Fibroblast of mammary gland (primary cell): Measurements from ENCODE around the gene SUPT20HL2.
"Not testable (repeated sequence)": the region's sequence is repeated elsewhere in the genome, so short reads cannot be mapped to it uniquely, and the experiment has no call there.

ENCODE experiments used
- DNase-seq: peaks from one replicate; pipeline ENCODE4 v3.0.0-alpha.2; 2010; ENCODE audit warnings: low read depth
- H3K4me3 ChIP-seq: 2 replicates; pipeline ENCODE4 v1.5.1; 2011; ENCODE audit warnings: low read depth, mild to moderate bottlenecking, low read length, moderate library complexity; ENCODE audit not compliant: control insufficient read depth
- TF ChIP-seq, protein P1 (sequence below): conservative IDR thresholded peaks from 2 replicates; pipeline ENCODE4 v1.5.1; 2011; ENCODE audit warnings: low read depth, low read length, inconsistent platforms; ENCODE audit not compliant: control insufficient read depth, insufficient read depth

SUPT20HL2 gene

GRCh38 chrX:24332878-24333277, 19.0 kb upstream of the SUPT20HL2 start:
- TF ChIP-seq, protein P1, sequence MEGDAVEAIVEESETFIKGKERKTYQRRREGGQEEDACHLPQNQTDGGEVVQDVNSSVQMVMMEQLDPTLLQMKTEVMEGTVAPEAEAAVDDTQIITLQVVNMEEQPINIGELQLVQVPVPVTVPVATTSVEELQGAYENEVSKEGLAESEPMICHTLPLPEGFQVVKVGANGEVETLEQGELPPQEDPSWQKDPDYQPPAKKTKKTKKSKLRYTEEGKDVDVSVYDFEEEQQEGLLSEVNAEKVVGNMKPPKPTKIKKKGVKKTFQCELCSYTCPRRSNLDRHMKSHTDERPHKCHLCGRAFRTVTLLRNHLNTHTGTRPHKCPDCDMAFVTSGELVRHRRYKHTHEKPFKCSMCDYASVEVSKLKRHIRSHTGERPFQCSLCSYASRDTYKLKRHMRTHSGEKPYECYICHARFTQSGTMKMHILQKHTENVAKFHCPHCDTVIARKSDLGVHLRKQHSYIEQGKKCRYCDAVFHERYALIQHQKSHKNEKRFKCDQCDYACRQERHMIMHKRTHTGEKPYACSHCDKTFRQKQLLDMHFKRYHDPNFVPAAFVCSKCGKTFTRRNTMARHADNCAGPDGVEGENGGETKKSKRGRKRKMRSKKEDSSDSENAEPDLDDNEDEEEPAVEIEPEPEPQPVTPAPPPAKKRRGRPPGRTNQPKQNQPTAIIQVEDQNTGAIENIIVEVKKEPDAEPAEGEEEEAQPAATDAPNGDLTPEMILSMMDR = no peak
- DNase-seq = no peak
- H3K4me3 ChIP-seq = no peak overlapping the region

DNA sequence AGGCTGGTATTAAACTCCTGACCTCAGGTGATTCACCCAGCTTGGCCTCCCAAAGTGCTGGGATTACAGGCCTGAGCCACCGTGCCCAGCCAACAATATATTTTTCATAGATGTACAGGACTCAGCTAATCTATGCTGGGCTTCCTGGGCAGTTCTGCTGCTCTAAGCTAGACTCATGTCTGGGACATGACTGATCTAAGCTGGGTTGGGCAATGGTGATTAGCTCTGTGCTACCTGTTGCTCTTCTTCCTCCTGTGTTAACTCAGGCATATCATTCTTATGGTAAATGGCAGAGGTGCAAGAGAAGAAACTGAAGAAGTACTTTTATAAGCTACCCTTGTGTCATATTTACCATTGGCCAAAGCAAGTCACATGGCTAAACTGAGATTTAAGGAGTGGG, 11.4 kb upstream of the SUPT20HL2 start:
- DNase-seq = no peak
- TF ChIP-seq, protein P1 = no peak

GRCh38 chrX:24321741-24322395, 8.0 kb upstream of the SUPT20HL2 start:
- H3K4me3 ChIP-seq = no peak overlapping the region
- TF ChIP-seq, protein P1 = no peak
- DNase-seq = no peak

More for the DNA sequence above, 11.4 kb upstream of the SUPT20HL2 start:
- no peak overlapping the region for H3K4me3 ChIP-seq

DNA sequence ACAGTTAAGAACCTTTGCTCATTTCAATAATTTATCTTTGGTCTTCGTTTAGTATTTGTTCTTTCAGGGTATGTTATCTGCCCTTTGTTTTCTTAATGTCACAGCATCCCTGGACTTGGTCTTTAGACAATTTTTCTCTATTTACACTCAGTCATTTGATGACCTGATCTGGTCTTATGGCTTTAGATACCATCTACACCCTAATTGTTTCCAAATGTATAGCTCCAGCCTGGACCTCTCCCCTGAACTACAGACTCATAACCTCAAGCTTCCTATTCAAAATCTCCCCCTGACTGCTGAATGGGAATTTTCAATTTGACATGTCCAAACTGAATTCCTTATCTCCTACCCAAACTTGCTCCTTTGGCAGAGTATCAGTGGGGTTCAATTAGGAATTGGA, 3.7 kb upstream of the SUPT20HL2 start:
- no peak overlapping the region for H3K4me3 ChIP-seq
- no peak for DNase-seq
- TF ChIP-seq, protein P1 = no peak

DNA sequence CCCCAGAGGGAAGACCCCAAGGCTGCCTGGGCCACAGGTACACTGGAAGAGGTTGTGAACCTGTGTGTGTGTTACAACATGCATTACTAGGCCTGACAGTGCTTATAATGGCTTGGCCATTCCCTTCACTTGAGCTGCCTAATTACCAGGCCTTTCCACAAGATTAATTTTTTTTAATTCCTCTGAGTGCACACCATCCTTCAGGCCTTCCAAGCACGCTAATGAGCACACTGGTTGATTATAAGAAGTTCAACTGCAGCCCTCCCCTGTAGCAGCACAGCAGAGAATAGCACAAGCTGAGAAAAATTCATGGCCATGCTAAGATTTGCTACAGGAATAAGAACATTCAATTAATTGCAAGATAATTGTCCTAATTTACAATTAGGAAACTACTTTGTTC, 2.2 kb upstream of the SUPT20HL2 start:
- DNase-seq = no peak
- no peak overlapping the region for H3K4me3 ChIP-seq
- TF ChIP-seq, protein P1 = no peak

- not testable (repeated sequence) for DNase-seq, H3K4me3 ChIP-seq
Observed at GRCh38 chrX:24312249-24312607, 1.6 kb downstream of the SUPT20HL2 start.

GRCh38 chrX:24311507-24312248, 2.2 kb downstream of the SUPT20HL2 start:
- H3K4me3 ChIP-seq, DNase-seq: not testable (repeated sequence)

DNA sequence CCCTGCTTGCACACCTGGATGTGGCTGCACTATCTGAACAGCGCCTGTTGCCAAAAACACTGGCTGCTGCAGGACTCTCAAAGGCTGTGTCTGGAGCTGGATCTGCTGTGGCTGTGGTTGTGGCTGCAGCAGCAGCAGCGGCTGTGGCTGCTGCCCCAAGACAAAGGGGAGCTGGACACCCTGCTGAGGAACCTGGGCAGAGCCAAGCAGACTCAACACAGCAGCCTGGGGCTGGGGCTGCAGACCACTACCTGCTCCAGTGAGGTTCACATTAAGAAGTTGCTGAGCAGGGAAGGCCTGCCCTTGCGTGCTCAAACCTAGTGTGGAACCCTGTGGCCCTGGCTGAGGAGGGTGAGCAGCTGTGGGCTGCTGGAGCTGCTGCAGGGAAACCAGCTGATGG, 3.0 kb downstream of the SUPT20HL2 start:
- not testable (repeated sequence) for DNase-seq

GRCh38 chrX:24309580-24310374, 4.1 kb downstream of the SUPT20HL2 start:
- not testable (repeated sequence) for DNase-seq, H3K4me3 ChIP-seq

More for the DNA sequence above, 3.0 kb downstream of the SUPT20HL2 start:
- not testable (repeated sequence) for H3K4me3 ChIP-seq

DNA sequence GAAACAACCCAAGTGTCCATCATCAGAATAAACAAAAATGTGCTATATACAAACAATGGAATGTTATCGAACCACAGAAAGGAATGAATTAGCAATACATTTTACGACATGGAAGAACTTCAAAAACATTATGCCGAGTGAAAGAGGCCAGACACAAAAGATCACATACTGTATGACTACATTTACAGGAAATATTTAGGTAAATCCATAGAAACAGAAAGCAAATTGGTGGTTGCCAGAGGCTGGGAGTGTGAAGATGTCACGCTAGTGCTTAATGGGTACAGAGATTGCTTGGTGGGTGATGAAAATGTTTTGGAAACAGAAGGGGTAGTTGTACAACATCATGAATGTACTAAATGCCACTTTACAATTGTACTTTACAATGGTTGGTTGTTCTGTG, 5.1 kb downstream of the SUPT20HL2 start:
- DNase-seq, H3K4me3 ChIP-seq: not testable (repeated sequence)
